Hematopoietic multipotent progenitor cell treated with erythropoietin and hydrocortisone succinate and interleukin-3 and kit ligand, for 6 days (in vitro differentiated cells): ENCODE measurements around the gene PCK2.
"Not testable (repeated sequence)": the region's sequence is repeated elsewhere in the genome, so short reads cannot be mapped to it uniquely, and the experiment has no call there.

Source experiments
- DNase-seq: peaks from one replicate; pipeline ENCODE4 v3.0.0-alpha.2; 2015

PCK2 gene

DNA sequence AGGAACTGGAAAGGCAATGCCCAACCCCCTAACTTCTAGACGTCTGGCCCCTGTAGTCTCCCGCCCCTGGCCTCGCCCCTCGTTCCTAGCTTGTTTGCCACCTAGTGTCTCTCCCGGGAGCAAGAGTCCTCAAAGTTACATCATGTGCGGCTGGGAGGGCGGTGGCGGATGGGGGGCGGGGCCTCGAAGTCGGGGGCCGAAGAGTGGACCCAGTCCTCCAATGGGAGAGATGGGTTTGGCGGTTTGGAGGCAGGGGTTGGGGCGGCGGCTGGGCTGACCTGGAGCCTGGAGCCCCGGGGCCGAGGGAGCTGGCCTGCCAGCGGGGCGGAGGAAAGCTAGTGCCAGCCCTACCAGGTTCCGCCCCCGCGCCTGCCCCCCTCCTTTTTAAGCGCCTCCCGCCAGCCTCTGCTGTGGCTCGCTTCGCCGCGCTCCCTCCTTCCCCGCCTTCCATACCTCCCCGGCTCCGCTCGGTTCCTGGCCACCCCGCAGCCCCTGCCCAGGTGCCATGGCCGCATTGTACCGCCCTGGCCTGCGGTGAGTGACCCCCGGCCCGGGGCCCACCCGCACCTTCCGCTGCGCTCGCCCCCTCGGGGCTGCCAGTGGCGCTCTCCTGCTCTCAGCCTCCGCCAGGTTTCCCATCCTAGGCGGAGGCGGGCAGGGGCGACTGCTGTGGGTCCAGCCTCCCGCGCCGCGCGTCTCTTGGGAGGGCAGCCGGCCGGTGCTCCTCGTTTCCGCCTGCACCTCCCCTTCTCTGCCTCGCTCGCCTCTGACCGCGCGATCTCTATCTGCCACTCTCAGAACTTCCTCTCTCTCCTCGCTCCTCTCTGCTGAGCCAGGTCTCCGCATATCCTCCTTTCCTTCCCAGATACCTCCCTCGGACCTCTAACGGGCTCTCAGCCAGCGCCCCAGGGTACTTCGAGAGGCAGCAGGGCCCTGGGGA is at the start of gene PCK2:
PCK2 (plus strand) TSS at position 411 of the 940 bp plus-strand sequence; CDS start at position 506, 95 bp downstream.
- peak; percentile 97 for DNase-seq

DNA sequence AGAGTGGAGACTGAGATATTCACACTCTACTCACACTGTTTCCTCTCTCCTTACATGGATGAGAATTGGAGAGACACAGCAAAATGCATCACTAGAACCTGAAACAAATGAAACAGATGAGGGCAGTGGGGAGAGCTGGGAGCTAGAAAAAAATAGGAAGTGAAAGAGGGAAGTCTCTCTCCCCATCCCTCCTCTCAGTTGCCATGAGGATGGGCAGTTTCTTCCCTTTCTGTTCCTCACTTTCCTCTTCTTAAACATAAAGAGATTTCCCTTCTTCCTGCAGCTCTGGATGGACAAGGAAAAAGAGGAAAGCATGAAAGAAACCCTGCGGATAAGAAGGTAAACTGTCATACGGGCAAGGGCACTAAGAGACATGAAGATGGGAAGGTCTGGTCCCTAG is 45.1 kb upstream of the PCK2 start:
- DNase-seq = not testable (repeated sequence)

DNA sequence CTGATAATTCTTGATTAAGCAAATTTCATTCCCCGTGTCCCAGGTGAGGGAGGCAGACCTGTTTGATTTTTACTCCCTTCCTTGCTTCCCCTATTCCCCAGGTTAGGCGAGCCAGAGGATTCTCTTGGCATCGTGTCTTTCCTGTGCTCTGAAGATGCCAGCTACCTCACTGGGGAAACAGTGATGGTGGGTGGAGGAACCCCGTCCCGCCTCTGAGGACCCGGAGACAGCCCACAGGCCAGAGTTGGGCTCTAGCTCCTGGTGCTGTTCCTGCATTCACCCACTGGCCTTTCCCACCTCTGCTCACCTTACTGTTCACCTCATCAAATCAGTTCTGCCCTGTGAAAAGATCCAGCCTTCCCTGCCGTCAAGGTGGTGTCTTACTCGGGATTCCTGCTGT is 43.4 kb upstream of the PCK2 start:
- DNase-seq = not testable (repeated sequence)

DNA sequence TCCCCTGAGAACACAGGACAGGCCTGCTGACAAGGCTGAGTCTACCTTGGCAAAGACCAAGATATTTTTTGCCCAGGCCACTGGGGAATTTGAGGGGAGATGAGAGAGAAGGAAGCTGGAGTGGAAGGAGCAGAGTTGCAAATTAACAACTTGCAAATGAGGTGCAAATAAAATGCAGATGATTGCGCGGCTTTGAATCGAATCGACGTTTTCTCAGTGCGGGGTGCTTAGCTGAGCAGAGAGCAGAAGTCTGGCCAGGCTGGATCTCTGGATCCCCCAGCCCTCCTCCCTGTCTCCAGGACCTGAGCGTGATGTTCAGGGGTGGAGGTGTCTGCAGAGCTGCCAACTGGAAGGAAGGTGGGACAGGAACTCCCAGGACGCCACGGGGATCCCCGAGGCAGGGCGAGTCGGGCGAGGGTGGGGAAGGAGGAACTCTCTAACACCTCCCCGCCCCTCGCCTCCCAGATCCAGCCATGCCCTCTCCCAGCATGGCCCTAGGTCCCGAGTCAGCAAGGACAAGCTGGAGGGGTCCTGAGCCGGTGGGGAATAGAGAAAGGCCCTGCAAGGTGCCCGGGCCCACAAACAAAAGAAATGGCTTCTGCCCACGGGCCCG is 42.8 kb upstream of the PCK2 start:
- no peak for DNase-seq

DNA sequence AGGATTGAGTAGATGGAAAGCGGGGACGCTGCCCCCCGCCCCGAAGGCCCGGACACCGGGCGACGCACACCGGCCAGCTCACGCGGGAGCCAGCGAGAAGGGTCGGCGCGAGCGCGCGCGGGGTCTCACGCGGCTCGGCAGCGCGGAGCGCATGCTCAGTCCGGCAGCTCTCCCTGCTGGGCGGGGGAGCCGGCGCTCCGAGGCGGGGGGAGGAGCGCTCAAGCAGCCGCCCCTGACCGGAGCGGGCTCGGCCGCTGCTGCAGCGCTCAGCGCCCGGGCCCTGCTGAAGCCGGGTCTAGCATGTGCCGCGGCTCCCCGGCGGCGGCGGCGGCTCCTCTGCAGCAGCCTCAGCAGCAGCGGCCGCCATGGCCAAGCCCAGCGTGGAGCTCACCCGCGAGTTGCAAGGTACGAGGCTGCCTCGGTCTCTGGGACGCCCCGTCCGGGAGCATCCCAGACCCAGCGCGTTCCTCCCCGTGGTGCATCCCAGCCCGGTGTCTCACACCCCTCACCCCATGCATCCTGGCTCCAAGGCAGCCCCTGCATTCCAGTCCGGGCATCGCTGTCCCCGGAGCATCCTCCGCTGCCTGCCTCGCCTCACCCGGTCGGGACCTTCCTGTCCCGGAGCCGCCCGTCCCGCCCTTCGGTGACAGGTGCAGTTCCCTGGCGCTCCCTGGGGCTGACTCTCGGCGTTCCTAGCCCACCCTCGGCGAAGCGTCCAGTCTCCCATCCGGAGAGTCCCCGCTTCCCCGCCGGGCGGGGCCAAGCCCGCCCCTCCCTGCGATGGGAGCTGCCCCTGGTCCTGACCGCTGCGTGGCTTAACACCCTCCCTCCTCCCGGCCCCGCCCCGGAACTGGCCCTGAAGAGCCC is 42.1 kb upstream of the PCK2 start, which contains the start of gene CARMIL3:
CARMIL3 (plus strand) TSS at position 221 of the 867 bp plus-strand sequence; CDS start at position 366, 145 bp downstream.
- DNase-seq = peak; percentile 69

DNA sequence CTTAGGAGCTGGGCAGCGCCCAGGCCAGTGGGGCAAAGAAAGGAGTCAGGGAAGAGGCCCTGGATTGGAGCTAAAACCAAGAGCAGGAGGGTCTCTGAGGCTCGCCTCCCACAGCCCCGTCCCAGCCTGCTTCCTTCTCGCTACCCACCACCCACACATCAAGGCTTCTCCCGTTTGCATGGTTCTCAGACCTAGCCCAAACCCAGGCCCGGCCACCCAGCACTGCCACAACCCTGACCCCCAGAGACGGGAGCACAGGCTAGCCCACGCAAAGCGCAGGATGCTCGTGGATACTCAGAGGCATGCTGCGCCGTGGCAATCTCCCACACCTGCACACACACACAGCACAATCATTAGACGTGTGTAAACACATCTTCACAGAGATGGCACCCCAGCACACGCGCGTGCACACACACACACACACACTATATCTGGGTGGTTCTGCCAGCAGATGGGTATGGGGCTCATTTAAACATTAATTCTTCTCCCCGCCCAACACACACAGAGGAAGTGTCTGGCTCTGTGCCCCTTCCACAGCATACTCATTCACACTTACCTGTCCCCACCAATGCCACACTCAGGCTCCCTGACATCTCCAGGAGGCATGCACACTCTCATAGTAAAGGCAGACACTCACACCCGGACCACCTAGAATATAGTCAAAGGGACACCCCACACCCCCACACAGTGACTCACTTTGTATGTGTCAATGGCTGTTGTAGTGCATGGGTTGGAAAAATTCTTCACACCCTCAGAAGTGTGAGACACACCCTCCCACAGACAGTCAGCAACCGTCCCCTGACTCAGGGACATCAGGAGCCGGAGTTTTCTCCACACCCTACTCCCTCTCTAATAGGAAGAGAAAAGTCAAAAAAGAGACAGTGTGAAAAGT is 41.2 kb upstream of the PCK2 start:
- DNase-seq = no peak

DNA sequence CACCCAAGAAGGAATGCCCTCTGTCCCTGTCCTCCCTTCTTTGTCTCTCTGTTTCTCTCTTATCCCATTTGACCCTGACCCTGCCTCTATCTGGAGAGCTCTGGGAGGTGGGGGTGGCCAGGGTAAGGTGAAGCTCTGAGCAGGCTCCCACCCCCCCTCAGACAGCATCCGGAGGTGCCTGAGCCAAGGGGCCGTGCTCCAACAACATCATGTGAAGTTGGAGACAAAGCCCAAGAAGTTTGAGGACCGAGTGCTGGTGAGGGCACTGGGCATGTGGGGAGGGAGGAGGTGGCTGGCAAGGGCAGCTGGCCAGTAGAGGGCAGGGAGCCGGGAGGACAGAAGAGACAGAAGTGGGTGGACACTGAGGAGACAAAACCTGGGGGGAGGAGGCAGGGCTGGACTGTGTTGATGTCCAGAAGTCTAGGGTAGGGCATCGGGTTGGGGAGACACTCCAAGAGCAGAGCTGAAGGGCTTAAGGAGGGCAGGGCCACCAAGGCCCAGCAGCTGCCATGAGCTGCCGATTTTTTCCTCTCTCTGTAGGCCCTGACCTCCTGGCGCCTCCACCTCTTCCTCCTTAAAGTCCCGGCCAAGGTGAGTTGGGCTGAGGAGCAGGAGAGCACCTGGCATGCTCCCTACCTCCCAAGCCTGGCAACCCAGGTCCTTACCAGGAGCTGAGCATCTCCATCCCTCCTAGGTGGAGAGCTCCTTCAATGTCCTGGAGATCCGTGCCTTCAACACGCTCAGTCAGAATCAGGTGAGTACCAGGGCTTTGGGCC is 40.4 kb upstream of the PCK2 start:
- no peak for DNase-seq

DNA sequence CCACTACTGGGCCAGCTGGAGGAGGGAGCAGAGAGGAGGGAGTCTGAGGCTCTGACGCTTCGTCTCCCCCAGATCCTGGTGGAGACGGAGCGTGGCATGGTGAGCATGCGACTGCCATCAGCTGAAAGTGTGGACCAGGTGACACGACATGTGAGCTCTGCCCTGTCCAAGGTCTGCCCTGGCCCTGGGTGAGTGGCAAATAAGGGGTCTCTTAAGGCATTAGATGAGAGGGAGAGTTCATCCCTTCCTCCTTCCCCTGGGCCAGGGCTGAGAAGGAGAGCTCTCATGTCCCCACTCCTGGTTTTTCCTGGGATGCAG is 39.8 kb upstream of the PCK2 start:
- DNase-seq = no peak

DNA sequence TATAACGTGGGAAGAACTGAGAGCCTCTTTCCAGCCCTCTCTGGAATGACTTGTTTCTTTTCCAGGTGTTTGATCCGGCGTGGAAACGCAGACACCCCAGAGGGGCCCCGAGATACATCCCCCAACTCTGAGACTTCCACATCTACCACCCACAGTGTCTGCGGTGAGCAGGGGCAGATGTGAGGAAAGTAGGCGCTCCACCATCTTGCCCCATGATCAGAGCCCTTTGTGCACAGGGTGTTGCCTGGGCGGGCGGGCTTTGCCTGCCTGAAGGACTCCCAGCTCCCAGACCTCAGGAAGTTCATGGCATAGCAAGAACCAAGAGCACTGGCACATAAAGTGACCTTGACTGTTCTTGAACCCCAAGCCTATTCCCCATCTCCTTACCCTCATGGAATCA is 39.5 kb upstream of the PCK2 start:
- no peak for DNase-seq

DNA sequence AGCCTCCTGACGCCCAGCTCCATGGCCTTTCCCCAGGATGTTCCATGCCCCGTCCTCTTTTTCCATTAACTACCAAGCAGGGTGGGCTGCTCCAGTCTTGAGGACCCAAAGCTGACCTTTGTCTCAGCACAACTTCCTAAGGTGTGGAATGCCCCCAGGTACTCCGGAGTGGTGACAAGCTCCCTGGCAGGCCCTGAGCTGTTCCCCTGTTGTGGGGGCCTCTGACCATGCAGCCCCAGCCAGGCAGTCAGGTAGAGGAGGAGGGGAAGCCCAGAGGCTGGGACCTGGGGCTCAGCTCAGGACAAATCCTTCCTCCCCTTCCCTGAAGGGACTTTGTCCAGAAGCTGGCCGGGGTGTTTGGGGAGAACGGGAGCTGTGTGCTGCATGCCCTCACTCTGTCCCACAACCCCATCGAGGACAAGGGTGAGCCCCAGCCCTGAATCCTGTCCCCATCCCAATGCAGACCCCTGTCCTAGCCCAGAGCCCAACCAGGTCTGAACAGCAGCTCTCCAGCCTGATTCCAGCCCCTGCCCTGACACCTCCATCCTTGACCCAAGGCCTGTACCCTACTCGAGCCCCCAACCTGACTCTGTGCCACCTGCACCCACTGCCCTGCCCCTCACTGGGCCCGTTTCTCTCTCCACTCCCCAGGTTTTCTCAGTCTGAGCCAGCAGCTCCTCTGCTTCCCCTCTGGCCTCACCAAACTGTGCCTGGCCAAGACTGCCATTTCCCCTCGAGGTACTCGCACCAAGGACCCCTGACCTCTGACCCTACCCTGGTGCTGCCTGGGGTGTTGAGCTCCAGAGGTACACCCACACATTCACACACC is 37.9 kb upstream of the PCK2 start:
- no peak for DNase-seq

DNA sequence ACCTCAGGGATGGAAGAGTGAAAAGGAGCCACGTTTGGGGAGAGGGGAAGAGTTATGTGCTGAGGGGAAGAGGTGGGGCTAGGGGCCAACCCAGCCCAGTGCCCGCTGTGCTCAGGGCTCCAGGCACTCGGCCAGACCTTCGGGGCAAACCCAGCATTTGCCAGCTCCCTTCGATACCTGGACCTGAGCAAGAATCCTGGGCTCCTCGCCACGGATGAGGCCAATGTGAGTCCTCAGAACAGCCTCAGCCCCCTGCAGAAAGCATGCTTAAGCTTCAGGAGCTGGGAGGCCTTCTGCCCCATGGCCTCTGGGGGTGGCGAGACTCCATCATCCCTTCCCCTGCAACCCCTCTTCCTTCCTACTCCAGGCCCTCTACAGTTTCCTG is 37.3 kb upstream of the PCK2 start:
- no peak for DNase-seq

DNA sequence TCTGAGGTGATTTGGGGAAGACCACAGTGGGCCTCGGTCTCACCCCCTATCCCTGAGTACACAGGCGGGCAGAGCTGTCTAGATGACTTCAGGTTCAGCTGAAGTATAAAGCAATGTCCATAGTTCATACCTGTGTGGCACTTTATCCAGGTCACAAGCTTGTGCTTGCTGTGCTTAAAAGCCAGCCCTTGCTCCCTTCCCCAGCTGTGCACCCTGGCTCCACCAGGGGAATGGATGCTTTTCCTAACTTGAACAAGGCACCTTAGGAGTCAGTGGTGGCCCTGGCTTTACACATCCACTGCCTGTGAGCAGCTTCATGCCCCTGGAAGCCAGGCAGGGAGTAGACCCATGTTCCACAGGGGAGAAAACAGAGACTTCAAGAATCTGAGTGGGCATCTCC is 36.8 kb upstream of the PCK2 start:
- DNase-seq = no peak

DNA sequence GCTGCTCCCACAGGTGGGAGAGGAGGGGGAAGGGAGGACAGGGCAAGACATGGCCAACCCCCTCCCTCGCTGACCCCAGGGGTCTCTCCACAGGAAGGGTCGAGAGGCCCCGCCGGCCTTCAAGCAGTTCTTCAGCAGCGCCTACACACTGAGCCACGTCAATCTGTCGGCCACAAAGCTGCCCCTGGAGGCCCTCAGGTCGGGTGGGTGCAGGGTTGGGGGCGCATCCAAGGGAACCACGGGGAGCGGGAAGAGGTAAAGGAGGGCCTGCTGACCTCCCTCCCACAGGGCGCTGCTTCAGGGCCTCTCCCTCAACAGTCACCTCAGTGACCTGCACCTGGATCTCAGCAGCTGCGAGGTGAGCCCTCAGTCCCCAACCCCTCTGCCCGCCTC is 36.2 kb upstream of the PCK2 start:
- no peak for DNase-seq

DNA sequence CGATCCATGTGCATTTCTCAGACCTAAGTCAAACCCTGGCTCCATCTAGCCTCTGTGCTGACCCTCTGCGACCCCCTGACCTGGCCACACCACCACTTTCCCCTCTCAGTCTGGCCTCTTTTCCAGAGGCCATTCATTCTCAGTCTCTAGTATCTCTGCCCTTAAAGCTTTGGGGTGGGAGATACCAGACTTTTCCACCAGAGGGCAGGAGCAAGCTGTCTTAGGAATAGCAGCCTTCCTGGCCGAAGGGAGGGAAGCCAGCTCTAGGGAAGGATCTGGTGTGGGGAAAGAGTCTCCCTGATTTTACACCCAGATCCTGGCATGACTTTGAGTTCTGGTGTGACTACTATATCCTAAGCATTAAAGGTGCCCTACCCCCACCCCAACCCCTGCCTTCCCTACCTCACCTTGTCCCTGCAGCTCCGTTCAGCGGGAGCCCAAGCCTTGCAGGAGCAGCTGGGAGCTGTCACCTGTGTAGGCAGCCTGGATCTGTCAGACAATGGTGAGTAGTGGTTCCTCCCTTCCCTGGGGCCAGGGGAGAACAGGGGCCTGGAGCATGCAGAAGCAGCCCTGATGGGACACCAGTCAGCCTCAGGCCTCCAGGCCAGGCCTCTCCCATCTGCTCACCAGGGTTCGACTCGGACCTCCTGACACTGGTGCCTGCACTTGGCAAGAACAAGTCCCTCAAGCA is 35.7 kb upstream of the PCK2 start:
- peak; percentile 82 for DNase-seq

DNA sequence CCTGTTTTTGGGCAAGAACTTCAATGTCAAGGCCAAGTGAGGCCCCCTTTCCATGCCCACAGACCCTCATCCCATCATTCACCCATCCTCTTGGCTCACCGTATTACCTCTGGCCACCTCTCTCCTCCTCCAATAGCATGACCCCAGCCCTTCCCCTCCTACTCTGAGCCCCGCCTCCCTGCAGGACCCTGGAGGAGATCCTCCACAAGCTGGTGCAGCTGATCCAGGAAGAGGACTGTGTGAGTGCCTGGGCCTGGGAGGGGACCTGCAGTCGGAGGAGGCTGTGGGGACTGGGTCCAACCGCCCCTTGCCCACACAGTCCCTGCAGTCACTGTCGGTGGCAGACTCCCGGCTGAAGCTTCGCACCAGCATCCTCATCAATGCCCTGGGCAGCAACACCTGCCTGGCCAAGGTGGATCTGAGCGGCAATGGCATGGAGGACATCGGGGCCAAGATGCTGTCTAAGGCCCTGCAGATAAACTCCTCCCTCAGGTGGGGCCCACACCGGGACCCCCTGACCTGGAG is 35.1 kb upstream of the PCK2 start:
- no peak for DNase-seq

DNA sequence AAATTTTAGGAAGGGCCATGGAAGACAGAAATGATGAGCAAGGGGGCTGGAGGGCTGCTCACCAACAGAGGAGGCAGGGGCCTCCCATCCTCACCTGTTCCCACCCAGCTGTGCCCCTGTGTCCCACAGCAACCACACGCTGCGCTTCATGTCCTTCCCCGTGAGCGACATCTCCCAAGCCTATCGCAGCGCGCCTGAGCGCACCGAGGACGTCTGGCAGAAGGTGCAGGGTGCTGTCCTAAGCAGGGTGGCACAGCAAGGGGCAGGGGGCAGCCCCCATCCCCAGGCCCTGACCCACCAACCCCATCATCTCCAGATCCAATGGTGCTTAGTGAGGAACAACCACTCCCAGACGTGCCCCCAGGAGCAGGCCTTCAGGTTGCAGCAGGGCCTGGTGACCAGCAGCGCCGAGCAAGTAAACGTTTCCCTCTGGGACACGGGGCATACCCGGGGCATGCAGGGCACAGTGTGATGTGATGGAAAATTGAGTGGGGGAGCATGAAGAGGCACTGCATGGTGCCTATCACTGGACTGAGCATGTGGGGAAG is 34.2 kb upstream of the PCK2 start:
- DNase-seq = no peak

DNA sequence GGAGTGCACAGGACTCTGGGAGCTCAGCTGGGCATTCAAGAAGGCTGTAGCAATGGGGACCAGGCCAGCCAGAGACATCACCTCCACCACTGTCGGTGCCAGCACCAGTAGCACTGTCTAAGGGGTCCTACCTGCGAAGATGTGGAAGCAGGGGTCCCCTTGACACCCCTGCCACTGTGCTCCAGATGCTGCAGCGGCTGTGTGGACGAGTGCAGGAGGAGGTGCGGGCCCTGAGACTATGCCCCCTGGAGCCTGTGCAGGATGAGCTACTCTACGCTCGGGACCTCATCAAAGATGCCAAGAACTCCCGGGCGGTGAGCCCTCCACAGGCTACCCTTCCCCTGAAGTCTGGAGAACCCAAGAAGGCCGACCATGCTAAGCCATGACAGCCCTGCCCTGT is 33.7 kb upstream of the PCK2 start:
- DNase-seq = no peak

DNA sequence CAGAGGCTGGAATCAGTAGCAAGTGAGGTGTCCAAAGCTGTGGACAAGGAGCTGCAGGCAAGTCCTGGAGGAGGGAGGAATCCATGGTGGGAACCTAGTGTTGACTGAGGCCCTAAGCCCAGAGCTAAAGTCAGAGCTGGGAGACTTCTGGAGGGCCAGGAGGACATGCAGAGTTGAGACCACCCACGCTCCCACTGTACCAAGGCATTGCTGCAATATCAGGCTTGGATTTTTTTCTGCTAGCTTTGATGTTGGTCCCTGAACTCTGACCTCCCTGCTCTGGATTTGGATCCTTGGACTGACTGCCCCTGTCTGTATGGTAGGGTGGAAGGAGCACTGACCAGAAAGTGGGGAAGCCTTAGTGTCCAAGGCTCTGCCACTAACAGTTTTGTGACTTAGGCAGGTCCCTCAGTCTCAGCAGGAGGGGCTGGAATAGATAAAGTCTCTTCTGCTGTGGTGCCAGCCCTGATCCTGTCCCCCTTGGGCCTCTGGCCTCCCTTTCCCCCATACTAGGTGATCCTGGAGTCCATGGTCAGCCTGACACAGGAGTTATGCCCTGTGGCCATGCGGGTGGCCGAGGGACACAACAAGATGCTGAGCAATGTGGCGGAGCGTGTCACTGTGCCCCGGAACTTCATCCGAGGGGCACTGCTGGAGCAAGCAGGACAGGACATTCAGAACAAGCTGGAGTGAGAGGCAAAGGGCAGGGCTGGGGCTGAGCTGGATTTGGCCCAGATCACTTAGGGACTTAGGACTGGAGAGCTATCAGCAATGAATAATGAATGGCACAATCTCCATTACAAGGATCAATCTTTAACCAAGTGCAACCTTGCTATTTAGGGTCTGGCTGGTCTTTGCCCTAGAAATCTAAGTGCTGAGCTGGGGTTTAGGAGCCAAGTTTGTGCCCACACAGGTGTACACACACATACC is 32.9 kb upstream of the PCK2 start:
- DNase-seq = no peak
